Measurements from ENCODE around the gene PCGF3. TPM values are rescaled to one million over a fixed set of nuclear protein-coding genes. Genes with fewer than 3 reads are reported as not detected.

Gene PCGF3
- total RNA-seq, 1 experiment from 2014 or later, result 66.3 TPM

DNA sequence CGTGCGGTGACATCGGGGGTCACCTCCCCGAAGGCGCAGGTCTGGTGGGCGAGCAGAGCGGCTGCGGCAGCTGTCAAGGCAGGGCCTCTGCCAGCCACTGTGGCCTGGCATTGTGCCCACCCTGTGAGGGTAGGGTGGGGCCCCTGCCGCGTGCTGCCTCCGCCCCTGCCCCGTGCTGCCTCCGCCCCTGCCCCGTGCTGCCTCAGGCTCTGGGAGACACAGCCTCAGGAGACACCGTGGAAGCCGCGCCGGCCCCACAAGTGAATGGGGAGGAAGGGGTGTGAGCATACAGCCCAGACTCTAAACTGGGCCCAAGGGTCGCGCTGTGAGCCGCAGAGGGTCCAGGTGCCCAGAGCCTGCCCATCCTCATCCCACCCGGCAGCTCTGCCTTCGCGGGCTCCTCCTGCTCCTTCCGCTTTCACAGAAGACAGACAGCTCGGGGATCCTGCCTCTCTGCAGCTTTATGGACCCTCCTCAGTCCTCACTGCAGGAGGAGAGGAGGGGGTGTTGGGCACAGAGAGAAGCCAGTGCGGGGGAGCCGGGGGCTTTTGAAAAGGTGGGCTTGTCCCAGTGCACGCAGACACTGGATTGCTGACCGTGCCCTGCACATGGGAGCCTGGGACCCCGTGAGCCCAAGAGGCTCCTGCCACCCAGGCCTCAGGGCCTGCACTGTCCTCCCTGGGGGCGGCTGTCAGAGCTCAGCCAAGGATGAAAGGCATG lies 27.4 kb downstream of the PCGF3 start:
- Histone ChIP-seq H3K9ac (ENCODE audit: low read length) (no peak overlapping the region), H3K27me3 (ENCODE audit: insufficient read depth, low read length) (no peaks in the 10 kb centered on the region), H3K36me3 (ENCODE audit: control insufficient read depth in 1 of 2, insufficient read depth in 2 of 2, low read length in 2 of 2) (peaks cover 16 to 35% of the 10 kb centered on the region in 2 experiments), H3K79me2 (ENCODE audit: insufficient read depth, low read length) (peaks cover 7% of the 10 kb centered on the region), H2AFZ (ENCODE audit: low read depth, low read length, poor library complexity, severe bottlenecking) (no peak overlapping the region), H3K27ac (ENCODE audit: low read depth, low read length) (no peak overlapping the region), H3K4me3 (replicated peaks in 1 of 2; ENCODE audit: low read depth in 1 of 2, low read length in 2 of 2) (no peak overlapping the region), H3K4me1 (ENCODE audit: control insufficient read depth in 1 of 2, insufficient read depth in 2 of 2, low read length in 2 of 2) (no peaks in the 10 kb centered on the region), H4K20me1 (ENCODE audit: insufficient read depth) (no peaks in the 10 kb centered on the region), H3K9me3 (ENCODE audit: control insufficient read depth in 1 of 2, insufficient read depth in 1 of 2, low read depth in 1 of 2, low read length in 2 of 2) (no peaks in the 10 kb centered on the region), H3K4me2 (ENCODE audit: low read length) (no peak overlapping the region), H3K9me2 (ENCODE audit: insufficient read depth) (no peaks in the 10 kb centered on the region)
- POLR2A ChIA-PET, result no interaction called here
- ATAC-seq, result no peak
- CTCF ChIA-PET, result no interaction called here
- BruUV-seq (replicated peaks), result no TSS peak
- intact Hi-C loops (cut with micrococcal nuclease), result no loop called here
- RAD21 ChIA-PET (ENCODE audit: low non-redundant PET in 1 of 2, low total read pairs in 2 of 2, uncharacterized antibody in 2 of 2, unreplicated experiment in 2 of 2), result no interaction called here
- TF ChIP-seq JUND (IDR thresholded peaks at IDR 0.05), result no peak
- TF ChIP-seq ZNF274 (IDR thresholded peaks at IDR 0.05; ENCODE audit: low read depth, low read length), result no peak
- no peak for TF ChIP-seq POLR2AphosphoS5 (IDR thresholded peaks at IDR 0.05; ENCODE audit: low read depth, low read length)
- no peak for TF ChIP-seq CBX3 (IDR thresholded peaks at IDR 0.05; ENCODE audit: low read depth)
- no peak for TF ChIP-seq CEBPB (IDR thresholded peaks at IDR 0.05; ENCODE audit: low read depth)
- no peak for TF ChIP-seq ELF1 (IDR thresholded peaks at IDR 0.05; ENCODE audit: borderline replicate concordance, low read depth)
- TF ChIP-seq EZH2 (IDR thresholded peaks at IDR 0.05), result no peak
- TF ChIP-seq SRF (IDR thresholded peaks at IDR 0.05; ENCODE audit: low read depth), result no peak
- no peak for TF ChIP-seq YY1 (IDR thresholded peaks at IDR 0.05; ENCODE audit: extremely low read depth, insufficient replicate concordance, low read depth, low read length)
- no peak for TF ChIP-seq SIN3A (IDR thresholded peaks at IDR 0.05; ENCODE audit: low read depth)
- TF ChIP-seq, protein P1, sequence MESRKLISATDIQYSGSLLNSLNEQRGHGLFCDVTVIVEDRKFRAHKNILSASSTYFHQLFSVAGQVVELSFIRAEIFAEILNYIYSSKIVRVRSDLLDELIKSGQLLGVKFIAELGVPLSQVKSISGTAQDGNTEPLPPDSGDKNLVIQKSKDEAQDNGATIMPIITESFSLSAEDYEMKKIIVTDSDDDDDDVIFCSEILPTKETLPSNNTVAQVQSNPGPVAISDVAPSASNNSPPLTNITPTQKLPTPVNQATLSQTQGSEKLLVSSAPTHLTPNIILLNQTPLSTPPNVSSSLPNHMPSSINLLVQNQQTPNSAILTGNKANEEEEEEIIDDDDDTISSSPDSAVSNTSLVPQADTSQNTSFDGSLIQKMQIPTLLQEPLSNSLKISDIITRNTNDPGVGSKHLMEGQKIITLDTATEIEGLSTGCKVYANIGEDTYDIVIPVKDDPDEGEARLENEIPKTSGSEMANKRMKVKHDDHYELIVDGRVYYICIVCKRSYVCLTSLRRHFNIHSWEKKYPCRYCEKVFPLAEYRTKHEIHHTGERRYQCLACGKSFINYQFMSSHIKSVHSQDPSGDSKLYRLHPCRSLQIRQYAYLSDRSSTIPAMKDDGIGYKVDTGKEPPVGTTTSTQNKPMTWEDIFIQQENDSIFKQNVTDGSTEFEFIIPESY (IDR thresholded peaks at IDR 0.05; ENCODE audit: extremely low read depth, insufficient replicate concordance, low read length), result no peak
- DNase-seq (ENCODE audit: low read depth, low spot score), result no peak
